Amygdala (tissue), 56 donors: ENCODE data around the gene NCKIPSD.
"Not testable (repeated sequence)": the region's sequence is repeated elsewhere in the genome, so short reads cannot be mapped to it uniquely, and the experiment has no call there.

Experiments used
- DNase-seq, 56 donors: peaks; one replicate each; lab custom pipeline; 2025; lab: John Stamatoyannopoulos, UW

Gene NCKIPSD

DNA sequence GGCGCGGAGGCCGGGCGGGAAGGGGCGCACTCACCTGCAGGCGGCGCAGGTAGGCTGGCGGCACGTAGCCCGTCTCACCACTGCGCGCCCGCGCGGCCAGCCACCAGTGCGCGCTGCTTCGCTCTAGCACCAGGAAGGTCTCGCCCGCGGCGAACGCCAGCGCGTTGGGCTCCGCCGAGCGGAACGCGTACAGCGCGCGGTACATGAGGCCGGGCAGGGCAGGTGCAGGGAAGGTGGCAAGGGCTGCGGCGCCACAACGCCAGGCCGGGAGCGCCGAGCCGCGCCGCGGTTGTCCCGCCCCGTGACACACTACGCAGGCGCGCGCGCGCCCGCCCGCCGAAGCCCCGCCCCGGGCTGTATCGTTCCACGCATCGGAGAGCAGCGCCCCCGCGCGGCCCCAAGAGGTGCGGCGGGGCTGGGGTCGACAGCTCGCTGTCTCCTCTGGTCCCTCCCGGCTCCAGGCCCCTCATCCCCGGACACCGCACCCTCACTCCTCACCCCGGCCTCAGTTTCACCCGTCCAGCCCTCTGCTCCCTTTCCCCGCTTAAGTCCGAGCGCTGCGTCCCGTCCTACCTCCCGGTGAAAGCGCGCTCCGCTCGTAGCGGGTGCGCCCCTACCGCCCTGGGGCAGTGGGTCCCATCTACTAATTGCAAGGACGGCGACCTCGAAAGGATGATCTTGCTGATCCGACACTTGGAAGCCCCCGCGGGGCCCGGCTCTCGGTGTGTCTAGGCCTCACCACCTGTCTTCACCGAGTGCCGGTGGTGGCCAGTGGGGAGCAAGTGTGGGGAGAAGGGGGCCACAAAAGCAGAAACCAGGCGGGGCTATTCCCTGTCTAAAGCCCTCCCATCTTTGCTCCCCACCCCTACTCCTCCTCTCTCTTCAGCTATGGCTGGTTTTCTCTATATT lies at the start of gene NCKIPSD:
Gene NCKIPSD, minus strand, starts transcription at position 313 of the 909 bp plus-strand sequence. Its CDS starts 108 bp downstream, at position 205.
- peak in 52 of 56 donors; percentile 27 to 91 (median 72) for DNase-seq

DNA sequence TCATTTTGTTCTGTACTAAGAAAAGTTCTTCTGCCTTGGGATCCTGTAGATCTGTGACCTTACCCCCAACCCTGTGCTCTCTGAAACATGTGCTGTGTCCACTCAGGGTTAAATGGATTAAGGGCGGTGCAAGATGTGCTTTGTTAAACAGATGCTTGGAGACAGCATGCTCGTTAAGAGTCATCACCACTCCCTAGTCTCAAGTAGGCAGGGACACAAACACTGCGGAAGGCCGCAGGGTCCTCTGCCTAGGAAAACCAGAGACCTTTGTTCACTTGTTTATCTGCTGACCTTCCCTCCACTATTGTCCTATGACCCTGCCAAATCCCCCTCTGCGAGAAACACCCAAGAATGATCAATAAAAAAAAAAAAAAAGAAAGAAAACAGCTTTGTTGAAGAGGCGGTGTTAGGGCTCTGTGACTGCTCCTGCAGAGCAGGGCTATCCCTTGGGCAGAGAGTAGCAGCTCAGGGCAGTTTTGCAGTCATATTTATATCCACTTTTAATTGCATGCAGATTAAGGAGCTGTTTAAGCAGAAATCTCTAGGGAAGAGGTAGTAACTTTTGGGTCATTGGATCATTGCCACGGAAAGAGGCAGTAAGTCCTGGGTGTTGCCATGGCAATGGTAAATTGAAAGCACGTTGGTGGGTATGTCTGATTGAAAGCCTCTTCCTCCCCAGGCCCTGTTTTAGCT lies 49.5 kb upstream of the NCKIPSD start:
- DNase-seq: not testable (repeated sequence)

DNA sequence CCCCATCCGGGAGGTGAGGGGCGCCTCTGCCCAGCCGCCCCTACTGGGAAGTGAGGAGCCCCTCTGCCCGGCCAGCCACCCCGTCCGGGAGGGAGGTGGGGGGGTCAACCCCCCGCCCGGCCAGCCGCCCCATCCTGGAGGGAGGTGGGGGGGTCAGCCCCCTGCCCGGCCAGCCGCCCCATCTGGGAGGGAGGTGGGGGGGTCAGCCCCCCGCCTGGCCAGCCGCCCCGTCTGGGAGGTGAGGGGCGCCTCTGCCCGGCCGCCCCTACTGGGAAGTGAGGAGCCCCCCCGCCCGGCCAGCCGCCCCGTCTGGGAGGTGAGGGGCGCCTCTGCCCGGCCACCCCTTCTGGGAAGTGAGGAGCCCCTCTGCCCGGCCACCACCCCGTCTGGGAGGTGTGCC lies 48.8 kb upstream of the NCKIPSD start:
- DNase-seq: not testable (repeated sequence)

DNA sequence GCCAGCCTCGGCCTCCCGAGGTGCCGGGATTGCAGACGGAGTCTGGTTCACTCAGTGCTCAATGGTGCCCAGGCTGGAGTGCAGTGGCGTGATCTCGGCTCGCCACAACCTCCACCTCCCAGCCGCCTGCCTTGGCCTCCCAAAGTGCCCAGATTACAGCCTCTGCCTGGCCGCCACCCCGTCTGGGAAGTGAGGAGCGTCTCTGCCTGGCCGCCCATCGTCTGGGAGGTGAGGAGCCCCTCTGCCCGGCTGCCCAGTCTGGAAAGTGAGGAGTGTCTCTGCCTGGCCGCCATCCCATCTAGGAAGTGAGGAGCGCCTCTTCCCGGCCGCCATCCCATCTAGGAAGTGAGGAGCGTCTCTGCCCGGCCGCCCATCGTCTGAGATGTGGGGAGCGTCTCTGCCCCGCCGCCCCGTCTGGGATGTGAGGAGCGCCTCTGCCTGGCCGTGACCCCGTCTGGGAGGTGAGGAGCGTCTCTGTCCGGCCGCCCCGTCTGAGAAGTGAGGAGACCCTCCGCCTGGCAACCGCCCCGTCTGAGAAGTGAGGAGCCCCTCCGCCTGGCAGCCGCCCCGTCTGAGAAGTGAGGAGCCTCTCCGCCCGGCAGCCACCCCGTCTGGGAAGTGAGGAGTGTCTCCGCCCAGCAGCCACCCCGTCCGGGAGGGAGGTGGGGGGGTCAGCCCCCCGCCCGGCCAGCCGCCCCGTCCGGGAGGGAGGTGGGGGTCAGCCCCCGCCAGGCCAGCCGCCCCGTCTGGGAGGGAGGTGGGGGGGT lies 48.2 kb upstream of the NCKIPSD start:
- not testable (repeated sequence) for DNase-seq

DNA sequence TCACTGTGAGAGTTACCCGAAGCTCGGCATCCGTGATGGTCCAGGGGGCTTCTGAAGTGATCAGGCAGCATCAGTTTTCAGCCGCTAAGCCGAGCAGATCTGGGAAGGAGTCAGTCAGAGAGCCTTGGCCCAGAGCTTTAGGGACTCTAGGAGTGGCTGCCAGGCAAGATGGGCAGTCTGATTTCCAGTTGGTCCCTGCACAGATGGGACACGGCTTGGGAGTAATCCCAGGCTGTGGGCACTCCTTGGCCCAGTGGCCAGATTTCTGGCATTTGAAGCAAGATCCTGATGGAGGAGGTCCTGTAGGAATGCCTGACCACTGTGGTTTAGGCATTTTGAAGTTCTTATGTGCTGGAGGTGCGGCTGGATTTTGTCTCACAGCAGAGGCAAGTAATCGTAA lies 41.8 kb upstream of the NCKIPSD start:
- no peak for DNase-seq

DNA sequence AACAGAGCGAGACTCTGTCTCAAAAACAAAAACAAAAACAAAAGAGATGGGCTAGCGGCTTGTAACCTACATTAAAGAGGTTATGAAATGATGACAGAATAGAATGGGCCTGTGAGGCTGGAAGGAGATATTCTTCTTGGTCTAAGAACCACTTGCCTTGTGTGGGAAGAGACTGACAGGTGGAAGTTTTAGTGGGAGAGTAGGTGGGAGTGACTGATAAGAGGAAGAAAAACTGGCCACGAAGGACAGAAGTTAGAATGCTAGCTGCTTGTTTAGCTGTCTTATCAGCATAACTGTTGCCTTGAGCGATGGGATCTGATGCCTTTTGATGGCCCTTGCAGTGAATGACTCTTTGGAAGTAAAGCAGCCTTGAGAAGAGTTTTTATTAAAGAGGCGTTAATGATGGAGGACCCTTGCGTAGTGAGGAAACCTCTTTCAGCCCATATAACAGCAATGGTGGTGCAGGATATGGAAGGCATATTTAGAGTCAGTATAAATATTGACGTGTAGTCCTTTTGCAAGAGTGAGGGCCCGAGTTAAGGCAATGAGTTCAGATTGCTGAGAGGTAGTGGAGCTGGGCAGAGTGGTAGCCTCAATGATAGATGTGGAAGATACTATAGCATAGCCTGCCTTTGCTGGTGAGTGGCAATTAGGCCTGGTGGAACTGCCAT lies 39.6 kb upstream of the NCKIPSD start:
- not testable (repeated sequence) for DNase-seq

DNA sequence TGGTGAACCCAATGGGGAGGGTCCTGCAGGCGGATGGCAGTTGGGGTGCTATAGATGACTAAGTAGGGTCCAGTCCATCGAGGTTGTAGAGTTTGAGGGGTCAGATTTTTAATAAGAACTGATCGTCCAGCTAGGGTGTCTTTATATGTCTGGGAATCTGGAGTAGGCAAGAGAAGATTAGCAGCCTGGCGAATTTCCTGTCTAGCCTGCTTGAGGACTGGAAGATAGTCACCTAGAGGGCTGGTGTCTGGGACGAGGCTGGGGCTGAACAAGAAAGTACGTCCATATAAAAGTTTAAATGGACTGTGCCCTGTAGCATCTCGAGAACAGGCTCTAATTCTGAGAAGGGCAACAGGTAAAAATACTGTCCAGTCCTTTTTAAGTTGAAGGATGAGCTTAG lies 38.0 kb upstream of the NCKIPSD start:
- no peak for DNase-seq

DNA sequence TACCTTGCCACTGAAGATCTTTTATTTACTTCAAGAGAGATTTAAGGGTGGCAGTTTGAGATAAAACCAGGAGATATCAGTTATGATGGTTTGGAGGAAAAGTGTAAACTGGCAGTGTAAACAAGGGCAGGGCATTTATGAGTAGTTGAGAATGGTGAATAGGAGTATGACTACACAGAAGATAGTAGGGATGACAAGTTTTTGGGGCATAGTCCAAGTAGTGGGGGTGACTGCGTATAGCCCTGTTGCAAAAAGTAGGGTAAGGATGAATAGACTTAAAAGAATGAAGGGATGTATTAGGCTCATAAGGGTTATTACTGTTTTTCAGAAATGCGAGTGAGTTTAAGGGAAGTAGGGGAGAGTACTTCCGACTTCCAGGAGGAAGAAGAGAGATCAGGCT lies 37.6 kb upstream of the NCKIPSD start:
- not testable (repeated sequence) for DNase-seq

DNA sequence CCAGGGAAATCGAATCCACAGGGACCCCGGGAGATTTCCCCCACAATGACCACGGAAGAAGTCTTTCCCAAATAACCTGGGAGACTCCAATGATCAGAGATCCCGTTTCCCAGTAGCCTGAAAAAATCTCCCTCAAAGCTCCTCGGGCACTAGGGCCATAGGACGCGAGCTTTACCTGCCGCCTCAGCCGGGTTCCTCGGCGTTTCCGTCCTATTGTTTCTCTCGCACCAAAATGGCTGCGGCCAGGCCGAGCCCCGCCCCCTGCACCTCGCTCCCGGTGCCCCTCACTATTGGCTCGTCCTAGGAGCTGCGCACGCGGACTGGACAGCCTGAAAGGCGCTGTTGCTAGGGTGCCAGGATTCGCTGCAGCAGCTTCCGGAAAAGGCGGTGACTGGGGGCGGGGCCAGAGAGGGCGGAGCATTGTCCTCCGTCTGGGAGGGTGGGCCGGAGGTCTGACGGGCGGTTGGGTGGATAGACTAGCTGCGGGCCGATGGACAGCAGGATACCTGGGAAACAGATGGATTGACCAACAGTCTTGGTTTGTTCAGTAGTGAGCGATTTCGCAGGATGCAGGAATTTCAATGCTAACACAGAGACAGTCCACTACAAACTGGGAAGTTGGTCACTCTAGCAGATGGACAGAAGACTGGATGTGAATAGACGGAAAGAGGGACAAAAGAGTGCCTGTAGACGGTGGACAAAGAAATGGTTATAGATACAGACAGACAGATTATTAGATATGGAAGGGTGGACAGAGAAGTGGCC lies 31.4 kb upstream of the NCKIPSD start, which contains the start of gene IP6K2:
Gene IP6K2, minus strand, starts transcription at position 240 of the 765 bp plus-strand sequence. CDS start 21,930 bp downstream, outside the sequence.
- DNase-seq: peak; percentile 81 to 99 (median 97)

DNA sequence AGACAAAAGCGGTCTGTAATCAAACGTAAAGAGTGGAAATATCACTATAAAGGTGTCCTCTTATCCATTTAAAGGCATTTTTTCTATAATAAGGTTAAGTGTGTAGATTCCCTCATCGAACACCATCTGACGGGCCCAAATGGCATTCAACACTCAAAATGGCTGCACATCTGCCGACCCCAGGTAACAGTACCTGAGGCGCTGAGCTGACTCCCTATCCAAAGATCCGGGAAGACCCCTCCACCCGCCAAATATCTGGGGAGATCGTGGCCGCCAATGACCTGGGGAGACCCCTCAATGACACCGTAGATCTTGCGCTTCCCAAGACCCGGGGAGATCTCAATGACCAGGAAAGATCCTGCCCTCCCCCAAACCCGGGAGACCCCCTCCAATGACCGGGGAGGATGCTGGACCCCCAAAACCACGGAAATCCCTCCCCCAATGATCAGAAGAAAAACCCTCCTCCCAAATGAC lies 30.8 kb upstream of the NCKIPSD start:
- DNase-seq: peak in 3 of 56 donors; percentile 31 to 49 (median 47)

DNA sequence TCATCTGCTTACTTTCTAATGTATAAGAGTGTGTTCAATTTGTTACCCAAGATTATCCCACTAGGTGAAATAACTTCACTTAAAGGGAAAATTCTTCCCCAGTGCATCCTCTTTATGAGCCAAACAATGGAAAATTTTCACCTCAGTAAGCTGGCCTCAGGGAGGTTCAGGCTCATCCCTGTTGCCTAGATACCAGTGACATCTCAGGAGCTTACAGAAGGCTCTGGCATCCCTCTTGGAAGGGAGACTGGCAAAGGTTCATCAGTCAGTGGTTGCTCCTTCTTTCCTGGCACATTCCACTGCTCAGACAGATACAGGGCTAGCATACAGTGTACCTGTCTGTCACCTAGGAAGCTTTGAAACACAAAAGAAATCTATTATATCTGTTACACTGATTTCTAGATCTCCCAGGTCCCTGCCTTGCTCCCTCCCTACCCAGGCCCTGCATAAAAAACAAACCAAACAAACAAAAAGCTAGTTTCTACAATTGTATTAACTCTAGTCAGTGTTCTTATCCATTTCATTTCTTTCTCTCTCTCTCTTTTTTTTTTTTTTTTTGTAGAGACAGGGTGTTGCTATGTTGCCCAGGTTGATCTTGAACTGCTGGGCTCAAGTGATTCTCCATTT lies 29.6 kb upstream of the NCKIPSD start:
- DNase-seq: no peak

DNA sequence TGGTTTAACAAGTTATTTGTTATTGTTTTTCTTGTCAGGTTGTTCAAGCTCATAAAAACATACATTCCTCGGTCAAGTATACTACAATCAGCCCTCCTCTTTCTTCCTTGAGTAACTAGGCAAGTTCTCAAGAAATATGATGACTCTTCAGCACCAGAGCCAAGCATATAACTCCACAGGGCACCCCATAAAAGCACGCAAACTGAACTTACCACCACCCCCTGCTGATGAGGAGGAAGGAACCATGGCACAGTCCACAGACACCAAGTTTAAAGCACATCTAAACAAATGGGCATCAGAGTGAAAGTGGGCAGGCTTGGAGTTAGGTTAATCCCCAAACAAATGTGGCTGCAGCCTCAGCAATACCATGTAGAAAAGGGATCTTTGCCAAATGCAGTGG lies 26.0 kb upstream of the NCKIPSD start:
- no peak for DNase-seq

DNA sequence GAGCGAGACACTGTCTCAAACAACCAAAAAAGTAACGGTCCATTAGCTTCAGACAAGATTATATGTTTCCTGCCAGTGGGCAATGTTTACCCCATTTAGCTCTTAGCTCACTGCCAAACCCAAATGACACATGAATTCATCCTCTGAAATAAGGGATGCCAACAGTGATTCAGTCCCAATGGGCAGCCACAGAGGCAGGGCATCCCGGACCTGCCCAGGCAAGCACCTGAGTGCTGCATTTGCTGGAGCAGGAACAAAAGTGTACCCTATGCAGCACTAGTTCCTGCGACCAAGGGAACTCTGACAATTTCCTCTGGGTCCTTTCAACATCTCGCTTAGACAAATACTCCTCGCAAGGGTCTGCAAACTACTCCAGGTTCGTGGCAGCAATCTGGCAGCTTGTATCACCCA lies 23.3 kb upstream of the NCKIPSD start:
- DNase-seq: no peak

DNA sequence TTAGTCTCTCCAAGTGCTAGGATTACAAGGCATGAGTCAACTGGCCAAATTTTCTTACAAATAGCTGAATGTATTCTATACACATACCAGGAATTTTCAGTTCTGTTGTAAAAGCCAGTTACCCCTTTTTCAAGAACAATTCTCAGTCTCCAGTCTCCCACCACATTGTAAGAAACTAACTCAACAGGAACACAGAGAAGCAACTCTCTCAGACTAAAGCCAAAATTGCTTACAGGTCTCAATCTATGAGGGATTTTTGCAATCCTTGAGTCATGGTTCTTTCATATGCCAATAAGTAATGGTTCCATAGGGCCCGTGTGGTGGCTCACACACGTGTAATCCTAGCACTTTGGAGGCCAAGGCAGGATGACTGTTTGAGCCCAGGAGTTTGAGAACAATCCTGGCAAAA lies 22.8 kb upstream of the NCKIPSD start:
- no peak for DNase-seq

DNA sequence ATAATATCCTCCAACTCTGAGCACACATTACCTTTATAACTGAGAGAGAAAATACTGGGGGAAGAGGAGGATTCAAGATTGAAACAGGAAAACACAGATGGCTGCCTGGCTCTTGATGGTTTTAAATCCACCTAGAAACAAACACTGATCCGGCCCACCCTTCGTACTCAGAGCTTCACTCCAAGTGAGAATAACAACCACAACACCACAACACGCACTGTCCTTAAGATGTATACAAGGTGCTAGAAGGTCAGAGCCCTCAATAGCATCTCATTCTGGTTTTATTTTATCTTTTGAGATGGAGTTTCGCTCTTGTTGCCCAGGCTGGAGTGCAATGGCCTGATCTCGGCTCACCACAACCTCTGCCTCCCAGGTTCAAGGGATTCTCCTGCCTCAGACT lies 21.4 kb upstream of the NCKIPSD start:
- no peak for DNase-seq

DNA sequence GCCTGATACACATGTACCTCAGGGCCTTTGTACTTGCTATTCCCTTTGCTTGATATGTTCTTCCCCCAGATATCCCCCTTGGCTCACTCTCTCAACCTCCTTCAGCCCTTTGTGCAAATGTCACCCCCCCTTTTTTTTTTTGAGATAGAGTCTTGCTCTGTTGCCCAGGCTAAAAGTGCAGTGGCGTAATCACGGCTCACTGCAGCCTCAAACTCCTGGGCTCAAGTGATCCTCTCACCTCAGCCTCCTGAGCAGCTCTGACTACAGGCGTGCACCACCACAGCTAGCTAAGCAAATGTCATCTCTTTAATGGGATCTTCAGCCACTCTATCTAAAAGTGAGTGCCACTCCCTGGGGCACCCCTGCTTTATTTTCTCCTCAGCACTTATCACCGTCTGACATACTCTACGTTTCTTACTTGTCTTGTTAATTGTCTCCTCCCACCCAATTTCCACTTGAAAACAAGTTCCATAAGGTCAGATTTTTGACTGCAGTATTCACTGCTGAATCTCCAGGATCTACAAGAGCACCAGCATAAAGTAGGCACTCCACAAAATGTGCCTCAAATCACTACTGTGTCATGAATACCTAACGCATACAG lies 16.7 kb upstream of the NCKIPSD start:
- DNase-seq: no peak

DNA sequence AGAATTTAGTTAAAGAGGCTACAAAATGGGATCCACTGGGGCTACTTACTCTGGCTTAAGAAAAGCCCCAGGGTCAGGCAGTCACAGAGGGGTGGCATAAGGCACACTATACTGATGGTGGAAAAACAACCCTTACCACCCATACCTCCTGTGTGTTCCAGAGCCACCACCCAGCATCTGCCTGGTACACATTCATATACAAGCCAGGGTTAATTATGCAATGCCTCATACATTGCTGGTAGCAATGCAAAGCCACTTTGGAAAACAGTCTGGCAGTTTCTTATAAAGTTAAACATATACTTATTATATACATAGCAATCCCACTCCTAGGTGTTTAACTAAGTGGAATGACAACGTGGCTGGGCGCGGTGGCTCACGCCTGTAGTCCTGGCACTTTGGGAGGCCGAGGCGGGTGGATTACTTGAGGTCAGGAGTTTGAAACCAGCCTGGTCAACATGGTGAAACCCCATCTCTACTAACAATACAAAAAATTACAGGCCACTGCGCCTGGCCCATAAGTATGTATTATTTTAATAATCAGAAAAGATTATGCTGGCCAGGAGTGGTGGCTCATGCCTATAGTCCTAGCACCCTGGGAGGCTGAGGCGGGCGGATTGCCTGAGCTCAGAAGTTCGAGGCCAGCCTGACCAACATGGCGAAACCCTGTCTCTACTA lies 15.2 kb upstream of the NCKIPSD start:
- no peak for DNase-seq

DNA sequence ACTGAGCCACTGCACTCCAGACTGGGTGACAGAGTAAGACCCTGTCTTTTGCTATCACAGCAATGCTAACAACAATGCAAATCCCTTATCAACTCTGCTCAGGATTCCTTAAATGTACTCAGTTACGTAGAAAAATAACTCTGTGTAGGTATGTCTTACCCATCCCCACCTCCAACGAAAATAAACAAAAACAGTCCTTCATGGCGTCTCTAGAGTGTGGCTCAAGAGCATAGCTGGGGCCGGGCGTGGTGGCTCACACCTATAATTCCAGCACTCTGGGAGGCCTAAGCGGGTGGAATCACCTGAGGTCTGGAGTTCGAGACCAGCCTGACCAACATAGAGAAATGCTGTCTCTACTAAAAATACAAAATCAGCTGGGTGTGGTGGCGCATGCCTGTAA lies 13.2 kb upstream of the NCKIPSD start:
- DNase-seq: no peak
